Parathyroid adenoma (tissue), 2 donors: ENCODE results near the gene DDRGK1.

ENCODE experiments used
- H2AFZ ChIP-seq: fragments of 300-600 bp; sonication (generic); one replicate; pipeline ENCODE4 v1.7.0; 2017; ENCODE audit warnings: antibody characterized with exemption, mild to moderate bottlenecking
- H3K27ac ChIP-seq: fragments of 300-600 bp; sonication (generic); one replicate; pipeline ENCODE4 v1.7.0; 2017
- H3K27me3 ChIP-seq: fragments of 300-600 bp; sonication (generic); one replicate; pipeline ENCODE4 v1.7.0; 2017; ENCODE audit warnings: low read length; ENCODE audit not compliant: control insufficient read depth, insufficient read depth
- H3K36me3 ChIP-seq: fragments of 300-600 bp; sonication (generic); one replicate; pipeline ENCODE4 v1.7.0; 2017; ENCODE audit warnings: low read length; ENCODE audit not compliant: control insufficient read depth, insufficient read depth
- H3K4me1 ChIP-seq: fragments of 300-600 bp; sonication (generic); one replicate; pipeline ENCODE4 v1.7.0; 2017; ENCODE audit warnings: control low read depth
- H3K4me2 ChIP-seq: fragments of 300-600 bp; sonication (generic); one replicate; pipeline ENCODE4 v1.7.0; 2017; ENCODE audit warnings: low read length
- H3K4me3 ChIP-seq: fragments of 300-600 bp; sonication (generic); one replicate; pipeline ENCODE4 v1.7.0; 2017; ENCODE audit warnings: low read depth, low read length
- H3K79me2 ChIP-seq: fragments of 300-600 bp; sonication (generic); one replicate; pipeline ENCODE4 v1.7.0; 2017; ENCODE audit warnings: control low read depth
- H3K9ac ChIP-seq: fragments of 300-600 bp; sonication (generic); one replicate; pipeline ENCODE4 v1.7.0; 2017; ENCODE audit warnings: mild to moderate bottlenecking
- H3K9me3 ChIP-seq: fragments of 300-600 bp; sonication (generic); one replicate; pipeline ENCODE4 v1.7.0; 2017; ENCODE audit warnings: low read length; ENCODE audit not compliant: control insufficient read depth
- TF ChIP-seq, protein P1 (sequence below): fragments of 300-600 bp; sonication (generic); IDR thresholded peaks from one replicate; pipeline ENCODE4 v1.7.0; 2017; ENCODE audit warnings: antibody characterized with exemption, mild to moderate bottlenecking
- donor health status: primary hyperparathyroidism.

Gene DDRGK1

DNA sequence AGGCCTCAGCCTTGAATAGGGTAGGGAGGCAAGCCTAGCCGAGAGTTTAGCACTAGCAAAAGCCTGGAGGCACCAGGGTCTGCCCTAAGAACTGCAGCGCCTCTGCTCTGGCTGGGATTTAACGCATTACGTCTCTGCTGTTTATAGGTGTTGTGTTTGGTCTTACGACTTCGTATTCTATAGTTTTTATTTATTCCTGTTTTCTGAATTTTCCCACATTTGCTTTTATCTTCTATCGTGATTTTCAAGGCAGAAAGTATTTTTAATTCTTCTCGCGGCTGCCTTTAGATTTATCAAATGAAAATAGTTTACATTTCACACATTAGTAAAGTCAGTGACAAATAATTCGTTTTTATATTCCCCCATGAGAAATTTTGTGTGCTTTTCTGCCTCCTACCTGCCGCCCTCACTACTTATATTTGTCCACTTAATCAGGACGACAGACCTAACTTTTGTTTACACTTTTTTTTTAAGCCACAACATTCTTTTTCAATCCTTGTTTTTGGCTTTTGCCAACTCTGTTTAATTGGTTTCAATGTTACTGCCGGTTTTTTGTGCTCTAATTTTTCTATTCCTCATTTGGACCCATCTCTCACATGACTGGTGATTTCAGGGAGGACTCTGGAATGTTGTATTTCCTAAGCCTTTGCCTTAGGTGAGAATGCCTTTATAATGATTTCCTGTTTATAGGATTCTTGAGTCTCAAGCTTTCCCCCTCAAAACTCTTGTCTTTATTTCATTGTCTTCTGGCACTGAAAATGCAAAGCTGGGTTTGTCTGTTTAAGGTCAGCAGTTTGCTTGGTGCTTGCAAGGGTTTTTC lies 29.8 kb downstream of the DDRGK1 start:
- H3K9ac ChIP-seq: peak overlapping the region; percentile 50
- H3K27me3 ChIP-seq: no peaks in the 10 kb centered on the region
- H3K36me3 ChIP-seq: no peaks in the 10 kb centered on the region
- H3K27ac ChIP-seq: peak overlapping the region; percentile 27
- no peaks in the 10 kb centered on the region for H3K79me2 ChIP-seq
- H3K4me3 ChIP-seq: peak overlapping the region; percentile 95
- TF ChIP-seq, protein P1, sequence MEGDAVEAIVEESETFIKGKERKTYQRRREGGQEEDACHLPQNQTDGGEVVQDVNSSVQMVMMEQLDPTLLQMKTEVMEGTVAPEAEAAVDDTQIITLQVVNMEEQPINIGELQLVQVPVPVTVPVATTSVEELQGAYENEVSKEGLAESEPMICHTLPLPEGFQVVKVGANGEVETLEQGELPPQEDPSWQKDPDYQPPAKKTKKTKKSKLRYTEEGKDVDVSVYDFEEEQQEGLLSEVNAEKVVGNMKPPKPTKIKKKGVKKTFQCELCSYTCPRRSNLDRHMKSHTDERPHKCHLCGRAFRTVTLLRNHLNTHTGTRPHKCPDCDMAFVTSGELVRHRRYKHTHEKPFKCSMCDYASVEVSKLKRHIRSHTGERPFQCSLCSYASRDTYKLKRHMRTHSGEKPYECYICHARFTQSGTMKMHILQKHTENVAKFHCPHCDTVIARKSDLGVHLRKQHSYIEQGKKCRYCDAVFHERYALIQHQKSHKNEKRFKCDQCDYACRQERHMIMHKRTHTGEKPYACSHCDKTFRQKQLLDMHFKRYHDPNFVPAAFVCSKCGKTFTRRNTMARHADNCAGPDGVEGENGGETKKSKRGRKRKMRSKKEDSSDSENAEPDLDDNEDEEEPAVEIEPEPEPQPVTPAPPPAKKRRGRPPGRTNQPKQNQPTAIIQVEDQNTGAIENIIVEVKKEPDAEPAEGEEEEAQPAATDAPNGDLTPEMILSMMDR: no peak
- no peaks in the 10 kb centered on the region for H3K9me3 ChIP-seq
- H3K4me1 ChIP-seq: peaks cover 2% of the 10 kb centered on the region
- peak overlapping the region; percentile 99 for H2AFZ ChIP-seq
- peak overlapping the region; percentile 88 for H3K4me2 ChIP-seq

DNA sequence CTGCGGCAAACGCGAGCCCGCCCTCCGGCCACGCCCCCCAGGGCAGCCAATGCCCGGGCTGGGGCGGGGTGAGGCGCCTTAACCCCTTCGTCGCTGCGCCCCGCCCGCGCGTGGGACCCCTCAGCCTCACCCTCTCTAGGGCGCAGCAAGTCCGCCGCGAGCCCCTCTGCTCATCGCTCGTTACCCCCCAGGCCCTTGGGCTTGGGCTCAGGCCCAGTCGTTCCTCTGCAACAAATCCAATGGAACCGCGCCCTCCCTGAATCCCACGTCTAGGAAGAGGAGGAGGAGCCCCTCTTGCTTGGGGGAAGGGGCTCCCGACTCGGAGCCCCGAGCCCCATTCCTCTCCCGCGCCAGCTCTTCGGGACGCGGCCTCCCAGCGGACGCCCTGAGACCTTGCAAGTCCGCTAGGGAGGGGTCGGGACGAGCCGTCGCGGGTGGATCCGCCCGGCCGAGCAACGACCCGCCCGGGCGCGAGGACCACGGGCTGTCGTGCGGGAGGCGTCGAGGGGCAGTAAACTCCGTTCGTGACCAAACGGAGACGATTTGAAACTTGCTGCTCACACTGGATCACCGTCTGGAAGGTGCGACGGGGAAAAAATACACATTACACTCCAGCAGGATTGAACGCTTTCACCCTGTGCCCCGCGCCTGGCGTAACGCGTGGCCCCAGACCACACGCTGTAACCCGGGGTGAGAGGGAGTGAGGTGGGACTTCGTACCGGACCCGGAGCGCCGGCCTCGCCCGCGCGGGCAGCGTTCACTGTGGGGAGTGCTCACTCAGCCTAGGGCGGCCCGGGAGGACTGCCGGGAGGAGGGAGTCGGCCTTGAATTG lies 30.7 kb downstream of the DDRGK1 start:
- H3K4me2 ChIP-seq: peak overlapping the region; percentile 88
- H3K79me2 ChIP-seq: no peaks in the 10 kb centered on the region
- H3K27me3 ChIP-seq: no peaks in the 10 kb centered on the region
- peak overlapping the region; percentile 50 for H3K9ac ChIP-seq
- TF ChIP-seq, protein P1: peak; percentile 16
- H2AFZ ChIP-seq: peak overlapping the region; percentile 99
- H3K36me3 ChIP-seq: no peaks in the 10 kb centered on the region
- H3K4me3 ChIP-seq: peak overlapping the region; percentile 95
- H3K9me3 ChIP-seq: no peaks in the 10 kb centered on the region
- peak overlapping the region; percentile 27 for H3K27ac ChIP-seq
- peaks cover 6% of the 10 kb centered on the region for H3K4me1 ChIP-seq

DNA sequence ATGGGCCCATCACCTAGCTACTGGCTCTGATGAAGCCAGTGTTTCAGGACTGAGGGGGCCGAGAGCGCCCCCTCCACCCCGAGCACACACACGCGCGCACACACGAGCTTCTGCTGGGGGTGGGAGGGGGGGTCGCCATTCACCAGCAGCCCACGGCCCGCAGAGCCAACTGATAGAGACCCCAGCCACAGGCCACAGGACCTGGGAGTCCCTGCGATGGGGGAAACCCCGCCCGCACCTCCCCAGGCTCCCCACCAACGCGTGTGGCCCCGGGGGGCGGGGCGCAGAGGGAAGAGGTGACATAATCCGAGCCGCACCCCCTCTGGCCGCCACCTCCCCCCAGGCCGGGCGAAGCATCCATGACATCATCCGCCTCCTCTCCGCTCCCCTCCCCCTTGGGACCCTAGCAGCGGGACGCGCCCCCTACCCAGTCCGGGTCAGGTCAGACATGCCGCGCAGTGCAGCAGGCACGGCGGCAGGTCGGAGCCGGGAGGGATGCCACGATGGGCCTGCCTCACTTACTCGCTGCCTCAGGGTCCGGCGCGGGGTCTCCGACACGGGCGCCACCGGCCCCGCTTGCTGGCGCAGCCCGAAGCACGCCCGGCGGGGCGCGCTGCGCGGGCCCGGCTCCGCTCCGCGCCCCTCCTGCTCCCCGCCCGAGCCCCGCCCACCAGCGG lies 31.4 kb downstream of the DDRGK1 start, which contains the start of gene LZTS3:
Gene LZTS3 (minus strand): TSS at position 617 of the 677 bp plus-strand sequence. CDS start 6,386 bp downstream, outside the sequence.
- Histone ChIP-seq H3K9me3 (no peaks in the 10 kb centered on the region), H3K4me2 (peak within 1 kb of the TSS; percentile 100), H2AFZ (peak within 1 kb of the TSS; percentile 99), H3K79me2 (no peaks in the 10 kb centered on the region), H3K27ac (peak within 1 kb of the TSS; percentile 60), H3K9ac (peak within 1 kb of the TSS; percentile 67), H3K4me1 (peaks cover 12% of the 10 kb centered on the region), H3K4me3 (peak within 1 kb of the TSS; percentile 95), H3K36me3 (no peaks in the 10 kb centered on the region), H3K27me3 (no peaks in the 10 kb centered on the region)
- TF ChIP-seq, protein P1: no peak

DNA sequence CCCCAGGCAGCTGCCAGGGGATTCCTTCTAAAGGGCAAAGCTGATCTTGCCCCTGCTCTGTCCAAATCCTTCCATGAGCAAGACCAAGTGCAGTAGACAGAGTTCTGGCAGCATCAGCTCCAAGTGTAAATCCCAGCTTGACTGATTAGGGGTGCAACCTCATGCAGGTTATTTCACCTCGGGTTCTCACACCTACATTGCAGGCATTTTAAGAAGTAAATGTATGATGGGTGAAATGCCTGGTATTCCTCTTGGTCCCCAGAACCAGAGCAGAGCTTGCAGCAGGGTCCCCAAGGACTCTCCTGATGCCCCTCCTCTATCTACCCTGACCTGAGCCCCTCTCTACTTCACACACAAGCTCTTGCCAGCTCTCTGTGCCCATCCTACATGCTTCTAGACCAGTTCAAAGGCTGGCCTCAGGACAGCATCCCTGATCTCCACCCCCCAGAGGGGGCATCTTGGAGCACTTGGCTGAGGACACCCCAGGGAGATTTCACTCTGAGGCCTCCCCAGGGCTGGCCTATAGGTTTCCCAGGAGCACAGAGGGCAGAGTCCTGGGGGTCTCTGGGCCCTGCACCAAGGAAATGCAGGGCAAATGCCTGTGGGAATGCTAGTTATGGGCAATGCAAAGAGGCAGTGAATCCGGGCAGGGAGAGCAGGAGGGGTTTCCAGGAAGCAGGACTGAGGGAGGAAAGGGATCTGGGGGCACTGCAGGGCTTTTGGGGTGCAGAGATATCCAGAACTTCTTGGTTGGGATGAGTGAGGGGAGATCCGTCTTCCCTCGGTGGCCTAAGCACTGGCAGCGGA lies 32.2 kb downstream of the DDRGK1 start:
- Histone ChIP-seq H3K4me1 (peaks cover 12% of the 10 kb centered on the region), H3K27ac (no peak overlapping the region), H3K36me3 (no peaks in the 10 kb centered on the region), H3K9ac (no peak overlapping the region), H3K4me2 (no peak overlapping the region), H2AFZ (no peak overlapping the region), H3K4me3 (peak overlapping the region; percentile 18), H3K79me2 (no peaks in the 10 kb centered on the region), H3K9me3 (no peaks in the 10 kb centered on the region), H3K27me3 (no peaks in the 10 kb centered on the region)
- TF ChIP-seq, protein P1: no peak
